ENCODE data around the gene MSLN. TPM values are rescaled to one million over a fixed set of nuclear protein-coding genes. Genes with fewer than 3 reads are reported as not detected.
A peak's percentile ranks its signal among the peaks of the same experiment; 100 is the strongest.
"Not testable (repeated sequence)": the region's sequence is repeated elsewhere in the genome, so short reads cannot be mapped to it uniquely, and the experiment has no call there.

MSLN gene
- total RNA-seq, 1 donor from 2014 or later = 0.77 TPM

DNA sequence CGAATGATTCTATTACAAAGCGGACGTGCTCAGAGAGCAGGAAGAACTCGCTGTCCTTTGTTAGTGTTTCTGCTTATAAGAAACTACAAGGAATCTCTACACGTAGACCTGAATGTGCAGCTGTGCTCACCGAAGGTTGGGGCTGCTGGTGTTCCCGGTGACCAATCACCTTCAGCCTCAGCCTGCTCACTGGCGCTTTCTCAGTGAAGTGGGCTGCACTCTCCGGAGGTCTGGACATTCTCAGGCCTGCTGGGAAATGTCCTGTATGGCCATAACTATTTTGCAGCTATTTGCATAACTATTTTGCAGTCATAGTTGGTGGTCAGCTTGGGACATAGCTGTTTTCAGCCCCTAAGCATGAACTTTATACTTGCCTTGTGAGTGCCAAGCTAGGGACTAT lies 10.0 kb upstream of the MSLN start:
- TF ChIP-seq CTCF (conservative IDR thresholded peaks at IDR 0.05) = no peak
- no peak overlapping the region for H3K27ac Mint-ChIP-seq
- no peak overlapping the region for H3K4me3 Mint-ChIP-seq

DNA sequence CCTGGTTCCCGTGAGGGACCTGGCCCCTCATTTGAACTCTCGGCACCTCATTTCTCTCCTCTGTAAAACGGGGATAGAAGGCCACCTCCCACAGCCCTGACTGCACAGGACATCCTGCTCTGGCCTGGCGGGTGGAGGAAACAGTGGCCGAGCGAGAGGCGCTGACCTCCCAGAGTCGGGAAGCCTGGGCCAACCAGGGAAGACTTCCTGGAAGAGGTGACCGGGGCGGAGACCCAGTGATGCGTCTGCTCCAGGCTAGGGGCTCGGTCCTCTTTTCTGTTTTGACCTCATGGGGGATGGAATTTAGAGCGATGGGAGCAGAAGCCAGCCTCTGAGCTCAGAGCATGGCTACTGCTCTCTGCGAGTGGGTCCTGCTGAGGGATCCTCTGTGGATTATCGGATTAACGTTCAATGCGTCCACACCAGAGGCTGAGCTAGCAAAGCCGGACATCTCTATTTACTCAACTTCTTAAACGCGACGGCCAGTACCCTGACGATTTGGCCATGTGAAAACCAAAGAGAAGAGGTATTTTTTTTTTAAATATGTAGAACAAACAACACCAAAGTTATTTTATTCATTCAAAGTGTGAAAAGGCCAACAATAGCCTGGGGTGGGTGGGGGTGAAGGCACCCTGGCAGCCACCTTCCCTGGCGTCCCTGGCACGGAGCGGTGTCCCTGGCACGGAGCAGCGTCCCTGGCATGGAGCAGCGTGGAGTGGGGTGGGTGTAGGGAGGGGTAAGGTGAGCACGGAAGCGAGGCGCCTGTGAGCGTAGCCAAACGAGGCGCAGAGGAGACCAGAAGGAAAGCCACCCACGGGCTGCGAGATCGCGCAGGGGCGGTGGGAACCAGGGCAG lies 9.2 kb upstream of the MSLN start:
- DNase-seq (ENCODE audit: extremely low spot score, unreplicated experiment) = no peak
- H3K36me3 Mint-ChIP-seq = no peaks in the 10 kb centered on the region
- no peak overlapping the region for H3K27ac Mint-ChIP-seq
- TF ChIP-seq CTCF (conservative IDR thresholded peaks at IDR 0.05) = no peak
- no peak overlapping the region for H3K4me3 Mint-ChIP-seq
- peaks cover 4% of the 10 kb centered on the region for H3K4me1 Mint-ChIP-seq (ENCODE audit: unreplicated experiment)
- peaks cover 28% of the 10 kb centered on the region for H3K27me3 Mint-ChIP-seq
- no peaks in the 10 kb centered on the region for H3K9me3 Mint-ChIP-seq

More for the DNA sequence above, 10.0 kb upstream of the MSLN start:
- Mint-ChIP-seq H3K36me3 (no peaks in the 10 kb centered on the region), H3K27me3 (peaks cover 27% of the 10 kb centered on the region), H3K4me1 (ENCODE audit: unreplicated experiment) (peaks cover 4% of the 10 kb centered on the region), H3K9me3 (no peaks in the 10 kb centered on the region)
- no peak for DNase-seq (ENCODE audit: extremely low spot score, unreplicated experiment)

DNA sequence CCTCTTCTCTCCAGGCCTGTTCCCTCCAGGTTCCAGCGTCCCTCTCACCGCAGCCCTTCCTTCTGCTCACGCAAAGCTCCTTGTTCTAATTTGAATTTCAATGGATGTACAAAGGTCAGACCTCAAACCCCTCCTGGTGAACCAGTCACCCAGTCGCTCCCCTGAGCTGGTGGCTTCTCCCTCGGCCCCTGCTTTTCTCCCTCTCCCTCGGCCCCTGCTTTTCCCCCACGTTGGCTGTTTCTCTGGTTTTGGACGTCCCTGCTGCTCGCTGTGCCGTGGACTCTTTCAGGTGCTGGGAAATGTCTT lies 8.6 kb upstream of the MSLN start:
- Mint-ChIP-seq H3K4me3 (peak overlapping the region; percentile 34), H3K27ac (no peak overlapping the region), H3K9me3 (no peaks in the 10 kb centered on the region), H3K27me3 (peaks cover 31% of the 10 kb centered on the region), H3K36me3 (no peaks in the 10 kb centered on the region), H3K4me1 (ENCODE audit: unreplicated experiment) (peaks cover 4% of the 10 kb centered on the region)
- DNase-seq (ENCODE audit: extremely low spot score, unreplicated experiment) = no peak
- no peak for TF ChIP-seq CTCF (conservative IDR thresholded peaks at IDR 0.05)

DNA sequence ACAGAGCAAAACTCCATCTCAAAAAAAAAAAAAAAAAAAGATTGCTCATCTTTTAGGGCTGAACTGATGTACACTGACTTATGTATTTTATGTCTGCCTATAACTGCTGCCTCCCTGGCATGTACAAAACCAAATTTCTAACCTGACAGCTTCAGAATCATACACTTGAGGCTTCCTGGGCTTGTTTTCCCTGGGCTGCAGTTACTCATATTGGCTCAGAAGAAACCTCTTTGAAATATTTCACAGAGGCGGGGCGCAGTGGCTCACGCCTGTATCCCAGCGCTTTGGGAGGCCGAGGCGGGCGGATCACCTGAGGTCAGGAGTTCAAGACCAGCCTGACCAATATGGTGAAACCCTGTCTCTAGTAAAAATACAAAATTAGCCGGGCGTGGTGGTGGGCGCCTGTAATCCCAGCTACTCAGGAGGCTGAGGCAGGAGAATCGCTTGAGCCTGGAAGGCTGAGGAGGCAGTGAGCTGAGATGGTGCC lies 6.4 kb upstream of the MSLN start:
- H3K9me3 Mint-ChIP-seq; DNase-seq (ENCODE audit: extremely low spot score, unreplicated experiment); H3K36me3 Mint-ChIP-seq; H3K4me1 Mint-ChIP-seq (ENCODE audit: unreplicated experiment); H3K4me3 Mint-ChIP-seq; H3K27ac Mint-ChIP-seq: not testable (repeated sequence)
- peaks cover 31% of the 10 kb centered on the region for H3K27me3 Mint-ChIP-seq

DNA sequence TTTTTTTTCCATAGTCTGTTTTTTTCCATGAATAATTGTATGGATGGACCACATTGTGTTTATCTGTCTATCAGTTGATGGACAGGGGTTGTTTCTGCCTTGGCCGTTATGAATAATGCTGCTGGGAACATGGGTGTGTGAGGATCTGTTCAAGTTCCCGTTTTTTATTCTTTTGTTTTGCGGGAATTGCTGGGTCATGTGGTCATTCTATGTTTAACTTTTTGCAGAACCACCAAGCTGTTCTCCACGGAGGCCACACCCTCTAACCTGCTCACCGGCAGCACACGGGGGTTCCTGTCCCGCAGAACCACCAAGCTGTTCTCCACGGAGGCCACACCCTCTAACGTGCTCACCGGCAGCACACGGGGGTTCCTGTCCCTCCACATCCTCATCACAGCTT lies 5.9 kb upstream of the MSLN start:
- Mint-ChIP-seq H3K4me3 (no peak overlapping the region), H3K4me1 (ENCODE audit: unreplicated experiment) (peaks cover 8% of the 10 kb centered on the region), H3K27me3 (peaks cover 32% of the 10 kb centered on the region), H3K36me3 (no peaks in the 10 kb centered on the region), H3K9me3 (no peaks in the 10 kb centered on the region), H3K27ac (no peak overlapping the region)
- no peak for DNase-seq (ENCODE audit: extremely low spot score, unreplicated experiment)
- TF ChIP-seq CTCF (conservative IDR thresholded peaks at IDR 0.05) = no peak

- no peak overlapping the region for H3K4me3 Mint-ChIP-seq
- peaks cover 25% of the 10 kb centered on the region for H3K27me3 Mint-ChIP-seq
- no peak overlapping the region for H3K27ac Mint-ChIP-seq
- no peaks in the 10 kb centered on the region for H3K36me3 Mint-ChIP-seq
- no peak for DNase-seq (ENCODE audit: extremely low spot score, unreplicated experiment)
- H3K4me1 Mint-ChIP-seq (ENCODE audit: unreplicated experiment) = peaks cover 10% of the 10 kb centered on the region
- TF ChIP-seq CTCF (conservative IDR thresholded peaks at IDR 0.05) = no peak
- no peaks in the 10 kb centered on the region for H3K9me3 Mint-ChIP-seq
Measured at GRCh38 chr16:756428-756827, 4.1 kb upstream of the MSLN start.
